DMS 273 treated with DMSO at 0.1 percent for 48 hours (cell line): ENCODE measurements around the gene PI16.

ENCODE experiments used
- DNase-seq: peaks from one replicate; lab custom pipeline; 2025; lab: John Stamatoyannopoulos, UW

Gene PI16

DNA sequence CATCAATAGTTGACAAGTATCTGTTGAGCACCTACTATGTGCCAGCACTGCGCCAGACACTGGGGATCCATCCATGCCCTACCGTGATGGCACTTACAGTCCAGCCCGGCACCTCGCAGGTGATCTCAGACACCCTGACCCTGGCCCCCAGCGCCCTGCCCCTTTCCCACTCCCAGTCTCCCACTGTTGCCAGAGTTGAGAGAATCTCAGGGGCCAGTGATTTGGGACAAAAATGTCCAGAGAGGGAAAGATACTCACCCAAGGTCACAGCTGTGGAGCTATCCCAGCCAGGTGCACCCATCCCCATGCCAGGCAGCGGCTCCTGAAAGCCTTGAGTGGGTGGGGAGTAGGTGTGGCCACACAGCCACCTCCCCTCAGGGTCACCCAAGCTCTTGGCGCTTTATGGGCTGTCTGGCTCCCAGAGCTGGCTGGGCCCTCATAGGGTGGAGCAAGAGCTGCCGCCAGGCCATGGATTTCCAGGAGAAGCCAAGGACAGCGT lies 3.3 kb downstream of the PI16 start:
- DNase-seq, result no peak

DNA sequence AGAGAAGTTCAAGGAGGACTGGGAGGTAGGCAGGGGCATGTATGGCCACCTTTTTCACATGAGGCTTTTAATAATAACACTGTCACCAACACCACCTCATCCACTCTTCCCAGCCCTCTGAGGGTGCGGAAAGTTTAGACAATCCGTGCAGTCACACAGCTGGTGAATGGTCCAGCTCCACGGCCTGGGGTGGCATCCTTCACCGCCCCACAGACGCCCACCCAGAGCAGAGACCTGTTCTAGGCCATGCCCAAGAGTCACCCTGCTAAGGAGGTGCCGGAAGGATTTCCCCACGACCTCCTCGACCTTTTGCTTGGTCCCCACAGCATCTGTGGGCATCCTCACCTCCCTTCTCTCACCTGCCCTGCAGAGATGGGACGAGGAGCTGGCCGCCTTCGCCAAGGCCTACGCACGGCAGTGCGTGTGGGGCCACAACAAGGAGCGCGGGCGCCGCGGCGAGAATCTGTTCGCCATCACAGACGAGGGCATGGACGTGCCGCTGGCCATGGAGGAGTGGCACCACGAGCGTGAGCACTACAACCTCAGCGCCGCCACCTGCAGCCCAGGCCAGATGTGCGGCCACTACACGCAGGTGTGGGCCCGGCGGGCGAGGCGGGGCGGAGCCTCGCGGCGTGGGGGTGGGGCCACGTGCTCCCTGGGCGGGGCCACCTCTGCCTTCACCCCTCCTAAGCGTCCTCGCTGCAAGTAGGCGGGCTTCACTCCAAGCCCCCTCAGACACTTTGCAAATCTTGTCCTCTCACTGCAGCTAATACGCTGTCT lies 4.4 kb downstream of the PI16 start:
- DNase-seq, result no peak

GRCh38 chr6:36959555-36960250 lies 5.2 kb downstream of the PI16 start:
- no peak for DNase-seq

DNA sequence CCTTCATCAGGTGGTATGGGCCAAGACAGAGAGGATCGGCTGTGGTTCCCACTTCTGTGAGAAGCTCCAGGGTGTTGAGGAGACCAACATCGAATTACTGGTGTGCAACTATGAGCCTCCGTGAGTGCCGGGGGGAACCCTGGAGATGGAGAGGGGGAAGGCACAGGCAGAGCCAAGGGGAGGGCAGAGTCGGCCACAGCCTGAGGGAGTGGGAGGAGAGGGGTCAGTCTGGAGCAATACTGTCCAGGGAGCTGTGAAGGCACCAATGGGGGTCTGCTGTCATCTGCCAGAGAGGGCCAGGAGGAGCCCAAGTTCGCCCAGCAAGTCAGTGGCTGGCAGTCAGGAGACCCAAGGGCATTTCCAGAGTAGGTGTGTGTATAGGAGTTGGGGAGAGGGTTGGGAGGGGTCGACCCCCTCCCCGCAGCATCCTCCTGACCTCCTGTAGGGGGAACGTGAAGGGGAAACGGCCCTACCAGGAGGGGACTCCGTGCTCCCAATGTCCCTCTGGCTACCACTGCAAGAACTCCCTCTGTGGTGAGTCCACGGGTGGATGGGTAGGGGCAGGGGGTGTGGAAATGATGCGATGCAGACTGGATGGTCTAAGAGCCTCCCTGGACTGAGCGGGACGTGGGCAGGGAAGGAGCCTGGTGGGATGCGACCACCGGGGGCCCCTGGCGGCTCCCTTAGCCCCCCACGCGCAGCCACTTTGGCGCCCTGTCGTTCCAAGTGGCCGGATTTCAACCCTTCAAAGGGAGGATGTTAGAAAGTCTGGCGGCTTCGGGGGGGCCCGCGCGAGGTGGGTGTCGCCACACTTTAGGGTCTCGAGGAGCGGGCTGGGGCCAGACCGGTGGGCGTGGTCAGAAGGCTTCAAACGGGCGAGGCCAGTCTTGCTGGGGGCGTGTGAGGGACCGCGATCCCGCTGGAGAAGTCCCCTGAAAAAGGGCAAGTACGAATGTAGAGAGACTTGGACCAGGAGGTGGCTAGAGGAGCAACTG lies 7.2 kb downstream of the PI16 start:
- DNase-seq, result no peak

DNA sequence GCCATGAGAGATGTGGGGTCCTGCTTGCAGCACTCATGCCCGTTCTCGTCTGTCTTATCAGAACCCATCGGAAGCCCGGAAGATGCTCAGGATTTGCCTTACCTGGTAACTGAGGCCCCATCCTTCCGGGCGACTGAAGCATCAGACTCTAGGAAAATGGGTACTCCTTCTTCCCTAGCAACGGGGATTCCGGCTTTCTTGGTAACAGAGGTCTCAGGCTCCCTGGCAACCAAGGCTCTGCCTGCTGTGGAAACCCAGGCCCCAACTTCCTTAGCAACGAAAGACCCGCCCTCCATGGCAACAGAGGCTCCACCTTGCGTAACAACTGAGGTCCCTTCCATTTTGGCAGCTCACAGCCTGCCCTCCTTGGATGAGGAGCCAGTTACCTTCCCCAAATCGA lies 8.3 kb downstream of the PI16 start:
- DNase-seq, result peak; percentile 9

- no peak for DNase-seq
These were observed 9.1 kb downstream of the PI16 start for GRCh38 chr6:36963451-36964290.

- DNase-seq, result no peak
These were observed 9.8 kb downstream of the PI16 start for GRCh38 chr6:36964349-36964748.

DNA sequence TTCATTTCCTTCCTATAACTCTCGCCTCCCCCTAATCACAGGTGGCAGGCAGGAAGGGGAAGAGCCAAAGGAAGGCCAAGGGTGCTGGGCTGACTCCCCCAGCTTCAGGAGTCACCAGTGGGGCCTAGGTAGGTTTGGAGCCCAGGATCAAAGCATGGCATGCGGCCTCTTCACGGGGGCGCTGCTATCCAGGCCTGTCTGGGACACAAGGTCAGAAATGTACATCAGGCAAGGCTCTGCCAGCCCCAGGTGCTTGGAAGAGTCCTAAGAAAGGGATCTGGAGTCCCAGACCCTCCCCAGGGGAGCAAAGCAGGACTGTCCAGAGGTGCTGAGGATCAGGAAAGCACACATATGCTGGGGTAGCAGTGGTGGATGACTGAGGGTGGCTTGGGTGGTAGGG lies 10.4 kb downstream of the PI16 start:
- DNase-seq, result no peak

DNA sequence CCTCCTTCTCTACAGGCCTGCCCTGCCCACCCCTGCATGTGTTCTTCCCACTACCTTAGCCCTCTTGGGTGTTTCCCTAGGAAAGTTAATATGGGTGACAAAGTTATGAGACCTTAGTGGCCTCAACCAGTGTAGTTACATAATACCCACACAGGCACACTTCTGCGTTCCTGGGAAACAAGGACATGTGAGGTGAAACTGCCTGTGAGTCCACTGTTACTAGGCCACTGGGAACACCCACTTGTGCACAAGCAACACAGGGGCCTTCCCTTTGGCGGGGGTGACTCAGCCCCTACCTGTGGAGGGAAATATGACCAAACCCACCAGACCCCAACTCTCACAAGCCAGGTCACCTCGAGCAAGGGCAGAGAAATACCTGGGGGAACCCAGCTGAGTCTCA lies 12.8 kb downstream of the PI16 start:
- DNase-seq, result no peak

GRCh38 chr6:36967757-36968156 lies 13.2 kb downstream of the PI16 start:
- DNase-seq, result no peak

- DNase-seq, result no peak
These were observed 13.9 kb downstream of the PI16 start for GRCh38 chr6:36968266-36968977.

DNA sequence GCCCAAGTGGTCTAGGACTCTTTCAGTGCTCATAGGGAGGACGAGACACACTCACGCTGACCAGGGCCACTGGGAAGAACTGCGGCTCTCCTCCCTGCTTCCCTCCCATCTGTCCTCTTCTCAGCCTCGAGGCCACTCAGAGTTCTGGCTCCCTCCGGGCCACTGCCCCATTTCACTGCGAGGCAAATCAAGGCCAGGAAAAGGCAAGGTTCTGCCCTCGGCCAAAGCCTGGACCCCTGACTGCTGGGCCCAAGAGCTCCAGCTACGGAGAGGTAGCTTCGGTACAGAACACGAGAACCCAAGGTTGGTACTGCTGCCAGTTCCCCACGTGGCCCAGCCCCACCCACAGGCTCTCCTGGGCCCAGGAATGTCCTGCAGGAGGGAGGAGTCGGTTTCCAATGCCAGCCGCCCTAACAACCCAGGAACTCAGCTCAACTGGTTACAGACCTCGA lies 14.7 kb downstream of the PI16 start:
- no peak for DNase-seq

DNA sequence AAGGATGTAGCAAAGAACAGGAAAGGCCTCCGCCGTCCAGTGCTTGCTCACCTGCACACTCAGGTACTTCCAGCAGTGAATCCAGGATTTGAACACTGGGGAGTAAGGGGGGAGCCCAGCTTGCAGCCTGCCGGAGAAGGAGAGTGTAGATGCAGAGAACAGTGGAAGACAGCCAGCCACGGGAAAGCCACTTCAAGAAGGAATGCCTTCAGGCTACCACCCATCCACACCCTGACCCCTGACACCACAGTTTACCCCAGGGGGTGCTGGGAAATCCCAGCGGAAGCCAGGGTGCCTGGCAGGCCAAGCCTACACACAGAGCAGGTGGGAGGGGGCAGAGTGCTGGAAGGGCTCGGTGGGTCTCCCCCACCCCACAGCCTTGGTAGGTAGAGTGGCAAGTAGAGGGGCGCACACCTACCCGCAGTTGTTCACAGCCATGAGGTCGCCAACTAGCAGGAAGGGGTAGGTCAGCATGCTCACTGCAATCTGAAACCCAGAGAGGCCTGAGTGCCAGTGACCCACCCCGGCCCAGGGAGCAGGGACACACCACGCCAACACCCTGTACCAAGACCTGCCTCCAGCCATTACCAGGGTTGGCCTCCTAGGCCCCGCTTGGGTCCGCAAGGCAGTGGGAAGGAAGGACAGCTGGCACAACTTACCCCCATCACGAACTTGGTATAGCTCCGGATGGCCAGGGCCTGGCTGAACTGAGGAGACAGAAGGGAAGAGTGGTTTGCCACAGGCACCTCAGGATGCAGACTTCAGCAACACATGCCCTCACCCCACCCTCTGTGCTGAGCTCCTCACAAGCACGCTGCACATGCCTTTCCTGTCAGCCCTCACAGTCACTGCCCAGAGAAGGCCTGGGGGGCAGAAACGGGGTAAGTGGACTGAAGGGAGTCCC lies 15.7 kb downstream of the PI16 start:
- no peak for DNase-seq

DNA sequence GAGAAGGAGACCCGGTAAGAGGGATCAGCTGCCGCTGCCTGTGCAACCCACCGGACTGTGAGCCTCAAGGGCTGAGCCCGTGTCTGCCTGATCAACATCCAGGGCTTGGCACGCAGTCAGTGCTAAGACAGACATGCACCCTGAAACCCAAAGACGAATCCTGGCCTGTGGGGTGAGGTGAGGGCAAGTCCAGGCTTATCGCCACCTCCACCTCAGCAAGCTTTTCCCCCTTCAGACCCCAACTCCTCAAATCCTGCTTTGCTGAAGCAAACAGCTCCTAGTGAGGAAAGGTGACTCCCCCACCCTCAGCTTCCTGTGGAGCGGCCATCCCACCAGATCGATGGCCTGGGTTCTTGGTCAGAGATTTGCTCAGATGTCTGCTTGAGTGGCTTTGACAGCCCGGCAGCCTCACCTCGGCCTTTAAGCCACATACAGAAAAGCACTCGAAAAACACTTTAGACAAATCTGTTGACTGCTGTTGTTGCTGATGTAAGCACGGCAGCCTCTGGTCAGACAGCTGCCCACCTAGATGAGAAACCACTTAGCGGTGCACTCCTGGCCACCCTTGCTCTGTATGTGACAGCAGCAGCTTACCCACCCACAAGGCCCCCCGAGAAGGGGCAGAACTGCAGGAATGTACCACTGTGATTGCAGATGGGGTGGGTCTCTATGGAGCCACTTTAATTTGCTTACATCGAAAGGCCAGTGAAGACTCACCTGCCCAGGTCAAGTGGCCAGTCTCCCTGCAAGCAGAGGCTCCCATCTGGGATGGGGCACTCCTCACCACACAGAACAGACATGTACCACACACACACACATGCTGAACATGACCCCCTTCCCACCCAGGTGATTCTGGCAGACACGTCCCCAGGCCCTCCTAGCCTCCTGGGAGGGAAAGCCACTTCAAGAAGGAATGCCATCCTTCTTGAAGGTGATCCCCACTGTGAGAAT lies 16.6 kb downstream of the PI16 start:
- no peak for DNase-seq

GRCh38 chr6:36971921-36972673 lies 17.6 kb downstream of the PI16 start:
- DNase-seq, result no peak

- no peak for DNase-seq
These were observed 18.7 kb downstream of the PI16 start for GRCh38 chr6:36973190-36973589.

DNA sequence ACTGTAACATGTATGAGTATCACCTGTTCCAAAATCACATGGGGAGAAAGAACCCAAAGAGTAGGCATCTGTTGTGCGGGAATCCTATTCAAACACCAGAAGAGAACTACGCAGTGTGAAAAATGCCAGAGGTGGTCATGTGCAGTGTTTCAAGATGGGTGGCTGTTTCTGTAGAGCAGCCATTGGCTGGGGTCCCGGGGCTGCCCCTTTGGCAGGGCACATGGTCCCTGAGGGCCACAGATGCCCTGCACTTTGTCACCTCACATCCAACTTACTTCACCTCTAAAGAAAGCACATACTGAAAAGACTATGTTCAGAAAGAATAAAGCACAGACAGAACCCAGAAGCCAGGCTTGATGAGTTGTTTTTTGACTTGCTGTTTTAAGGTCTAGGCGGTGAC lies 19.1 kb downstream of the PI16 start:
- no peak for DNase-seq
